ENCODE measurements around the gene SIRPB1.
"Not testable (repeated sequence)": the region's sequence is repeated elsewhere in the genome, so short reads cannot be mapped to it uniquely, and the experiment has no call there.

SIRPB1 gene

GRCh38 chr20:1608678-1609347, 11.0 kb downstream of the SIRPB1 start:
- not testable (repeated sequence) for DNase-seq (ENCODE audit: insufficient read length, low spot score); FAIRE-seq

GRCh38 chr20:1600736-1601135, 19.1 kb downstream of the SIRPB1 start:
- no peak for DNase-seq (ENCODE audit: insufficient read length, low spot score)
- FAIRE-seq: no peak

GRCh38 chr20:1595333-1595732, 24.5 kb downstream of the SIRPB1 start:
- FAIRE-seq (no peak), DNase-seq (ENCODE audit: insufficient read length, low spot score) (no peak)

GRCh38 chr20:1588533-1589460, 31.0 kb downstream of the SIRPB1 start:
- no peak for DNase-seq (ENCODE audit: insufficient read length, low spot score)
- no peak for FAIRE-seq

GRCh38 chr20:1587781-1588532, 31.9 kb downstream of the SIRPB1 start:
- FAIRE-seq (no peak), DNase-seq (ENCODE audit: insufficient read length, low spot score) (no peak)

- no peak for DNase-seq (ENCODE audit: insufficient read length, low spot score)
- FAIRE-seq: no peak
Measured at GRCh38 chr20:1579488-1579887, 40.3 kb downstream of the SIRPB1 start.

DNA sequence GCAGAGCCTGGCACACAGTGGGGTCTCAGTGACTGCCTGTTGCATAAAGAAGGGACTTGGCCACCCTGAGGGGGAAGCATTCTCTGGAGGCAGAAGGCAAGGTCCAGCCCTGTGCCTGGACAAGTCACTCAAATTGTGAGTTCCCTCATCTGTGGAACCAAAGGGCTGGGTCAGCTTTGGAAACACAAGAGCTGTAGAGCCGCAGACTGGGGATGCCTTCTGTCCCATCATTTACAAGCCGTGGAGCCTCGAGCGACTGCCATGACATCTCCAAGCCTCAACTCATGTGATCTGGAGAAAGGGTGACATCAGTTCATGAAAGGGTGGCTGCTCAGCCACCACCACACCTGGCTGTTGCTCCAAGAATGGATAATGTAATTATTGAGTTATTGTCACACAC, 41.9 kb downstream of the SIRPB1 start:
- no peak for FAIRE-seq
- DNase-seq (ENCODE audit: insufficient read length, low spot score): no peak

- DNase-seq (ENCODE audit: insufficient read length, low spot score); FAIRE-seq: not testable (repeated sequence)
Measured at GRCh38 chr20:1577313-1577712, 42.5 kb downstream of the SIRPB1 start.

DNA sequence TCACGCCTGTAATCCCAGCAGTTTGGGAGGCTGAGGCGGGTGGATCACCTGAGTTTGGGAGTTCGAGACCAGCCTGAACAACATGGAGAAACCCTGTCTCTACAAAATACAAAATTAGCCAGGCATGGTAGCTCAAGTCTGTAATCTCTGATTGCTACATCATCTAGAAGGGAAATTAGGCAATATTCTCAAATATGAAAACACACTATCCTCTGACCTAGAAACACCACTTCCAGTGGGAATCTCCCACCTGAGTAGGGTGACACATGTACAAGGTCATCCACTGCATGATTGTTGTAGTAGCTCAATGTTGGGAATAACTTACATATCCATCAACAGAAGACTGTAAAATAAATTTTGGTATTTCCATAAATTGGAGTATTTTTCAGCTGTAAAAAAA, 43.2 kb downstream of the SIRPB1 start:
- DNase-seq (ENCODE audit: insufficient read length, low spot score): no peak
- FAIRE-seq: no peak

DNA sequence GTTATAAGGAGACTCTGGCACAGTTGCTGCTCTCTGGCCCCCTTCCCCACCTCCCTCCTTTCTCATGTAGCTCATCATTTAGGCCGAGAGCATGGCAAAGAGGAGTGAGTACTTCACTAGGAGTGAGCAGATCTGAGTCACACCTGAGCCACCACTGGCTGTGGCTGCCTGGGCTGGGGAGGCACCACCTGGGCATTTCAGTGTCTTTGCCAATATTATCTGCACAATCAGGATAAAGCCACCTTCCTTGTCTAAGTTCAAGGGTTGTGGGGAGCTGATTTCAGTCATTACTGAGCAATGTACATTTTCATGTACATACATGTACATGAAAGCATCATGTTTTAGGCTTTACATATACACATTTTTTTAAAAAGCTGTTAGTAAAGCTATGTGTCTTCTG, 43.8 kb downstream of the SIRPB1 start:
- DNase-seq (ENCODE audit: insufficient read length, low spot score); FAIRE-seq: not testable (repeated sequence)

DNA sequence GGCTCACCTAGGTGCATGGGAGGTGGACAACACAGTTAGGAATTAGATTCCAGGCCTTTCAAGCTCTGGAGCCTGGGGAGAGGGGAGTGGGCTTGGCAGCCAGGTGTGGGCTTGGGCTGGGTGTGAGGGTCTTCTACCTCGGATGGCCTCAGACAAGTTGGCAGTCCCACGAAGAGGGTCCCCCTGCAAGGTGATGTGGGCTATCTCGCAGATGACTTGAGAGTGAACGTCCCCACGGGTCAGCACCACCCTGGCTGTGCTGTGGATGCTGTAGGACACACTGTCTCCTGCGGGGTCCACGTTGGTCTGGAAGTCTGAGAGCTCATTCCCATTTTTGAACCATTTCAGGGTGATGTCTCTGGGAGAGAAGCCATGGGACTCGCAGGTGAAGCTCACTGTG, 48.2 kb downstream of the SIRPB1 start:
- FAIRE-seq; DNase-seq (ENCODE audit: insufficient read length, low spot score): not testable (repeated sequence)
